ENCODE measurements around the gene SHC2.

DNA sequence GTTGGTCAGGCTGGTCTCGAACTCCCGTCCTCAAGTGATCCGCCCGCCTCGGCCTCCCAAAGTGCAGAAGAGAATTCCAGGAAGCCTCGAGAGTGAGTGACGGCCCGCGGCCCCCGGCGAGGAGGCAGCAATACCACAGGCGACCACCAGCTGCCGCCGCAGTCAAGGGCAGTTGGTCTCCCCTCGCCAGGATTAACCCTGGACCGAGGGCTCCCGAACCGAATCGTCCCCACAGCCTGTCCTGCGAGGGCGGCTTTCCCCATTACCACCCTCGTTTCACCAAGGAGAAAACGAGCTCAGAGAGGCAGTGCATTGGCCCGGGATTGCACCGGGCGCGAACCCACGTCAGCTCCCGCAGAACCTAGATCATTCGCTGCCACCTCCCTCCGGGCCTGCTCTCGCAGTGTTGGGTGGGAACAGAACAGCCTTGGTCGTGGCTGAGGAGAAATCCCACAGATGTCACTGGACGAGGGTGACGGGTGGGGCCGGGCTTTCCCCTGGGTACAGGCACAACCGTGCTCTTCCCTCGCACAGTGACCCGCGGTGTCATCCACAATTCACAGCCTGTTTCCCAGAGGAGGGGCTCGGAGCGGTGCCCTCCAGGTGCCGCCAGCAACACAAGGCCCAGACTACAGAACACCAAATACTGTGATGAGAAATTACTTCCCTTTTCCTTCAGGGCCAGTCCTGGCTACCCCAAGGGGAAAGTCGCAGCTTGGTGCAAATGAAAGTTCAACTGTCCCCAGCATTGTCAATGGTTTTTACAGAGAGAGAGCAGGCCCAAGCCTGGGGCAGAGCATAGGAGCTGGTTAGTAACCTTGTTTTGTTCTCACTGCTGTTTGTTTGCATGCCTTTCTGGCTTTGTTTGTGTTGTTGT is 76.7 kb downstream of the SHC2 start:
- TF ChIP-seq, protein P1, sequence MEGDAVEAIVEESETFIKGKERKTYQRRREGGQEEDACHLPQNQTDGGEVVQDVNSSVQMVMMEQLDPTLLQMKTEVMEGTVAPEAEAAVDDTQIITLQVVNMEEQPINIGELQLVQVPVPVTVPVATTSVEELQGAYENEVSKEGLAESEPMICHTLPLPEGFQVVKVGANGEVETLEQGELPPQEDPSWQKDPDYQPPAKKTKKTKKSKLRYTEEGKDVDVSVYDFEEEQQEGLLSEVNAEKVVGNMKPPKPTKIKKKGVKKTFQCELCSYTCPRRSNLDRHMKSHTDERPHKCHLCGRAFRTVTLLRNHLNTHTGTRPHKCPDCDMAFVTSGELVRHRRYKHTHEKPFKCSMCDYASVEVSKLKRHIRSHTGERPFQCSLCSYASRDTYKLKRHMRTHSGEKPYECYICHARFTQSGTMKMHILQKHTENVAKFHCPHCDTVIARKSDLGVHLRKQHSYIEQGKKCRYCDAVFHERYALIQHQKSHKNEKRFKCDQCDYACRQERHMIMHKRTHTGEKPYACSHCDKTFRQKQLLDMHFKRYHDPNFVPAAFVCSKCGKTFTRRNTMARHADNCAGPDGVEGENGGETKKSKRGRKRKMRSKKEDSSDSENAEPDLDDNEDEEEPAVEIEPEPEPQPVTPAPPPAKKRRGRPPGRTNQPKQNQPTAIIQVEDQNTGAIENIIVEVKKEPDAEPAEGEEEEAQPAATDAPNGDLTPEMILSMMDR (IDR thresholded peaks at IDR 0.05): peak; percentile 23; the same call in 1 of the 2 replicates
- TF ChIP-seq RAD21 (IDR thresholded peaks at IDR 0.05; ENCODE audit: low read length): peak; percentile 66
- TF ChIP-seq, protein P2, sequence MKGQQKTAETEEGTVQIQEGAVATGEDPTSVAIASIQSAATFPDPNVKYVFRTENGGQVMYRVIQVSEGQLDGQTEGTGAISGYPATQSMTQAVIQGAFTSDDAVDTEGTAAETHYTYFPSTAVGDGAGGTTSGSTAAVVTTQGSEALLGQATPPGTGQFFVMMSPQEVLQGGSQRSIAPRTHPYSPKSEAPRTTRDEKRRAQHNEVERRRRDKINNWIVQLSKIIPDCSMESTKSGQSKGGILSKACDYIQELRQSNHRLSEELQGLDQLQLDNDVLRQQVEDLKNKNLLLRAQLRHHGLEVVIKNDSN (IDR thresholded peaks at IDR 0.05; ENCODE audit: borderline replicate concordance, low read depth): no peak
- TF ChIP-seq, protein P3, sequence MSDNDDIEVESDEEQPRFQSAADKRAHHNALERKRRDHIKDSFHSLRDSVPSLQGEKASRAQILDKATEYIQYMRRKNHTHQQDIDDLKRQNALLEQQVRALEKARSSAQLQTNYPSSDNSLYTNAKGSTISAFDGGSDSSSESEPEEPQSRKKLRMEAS (IDR thresholded peaks at IDR 0.05; ENCODE audit: low read depth): no peak
- TF ChIP-seq, protein P4, sequence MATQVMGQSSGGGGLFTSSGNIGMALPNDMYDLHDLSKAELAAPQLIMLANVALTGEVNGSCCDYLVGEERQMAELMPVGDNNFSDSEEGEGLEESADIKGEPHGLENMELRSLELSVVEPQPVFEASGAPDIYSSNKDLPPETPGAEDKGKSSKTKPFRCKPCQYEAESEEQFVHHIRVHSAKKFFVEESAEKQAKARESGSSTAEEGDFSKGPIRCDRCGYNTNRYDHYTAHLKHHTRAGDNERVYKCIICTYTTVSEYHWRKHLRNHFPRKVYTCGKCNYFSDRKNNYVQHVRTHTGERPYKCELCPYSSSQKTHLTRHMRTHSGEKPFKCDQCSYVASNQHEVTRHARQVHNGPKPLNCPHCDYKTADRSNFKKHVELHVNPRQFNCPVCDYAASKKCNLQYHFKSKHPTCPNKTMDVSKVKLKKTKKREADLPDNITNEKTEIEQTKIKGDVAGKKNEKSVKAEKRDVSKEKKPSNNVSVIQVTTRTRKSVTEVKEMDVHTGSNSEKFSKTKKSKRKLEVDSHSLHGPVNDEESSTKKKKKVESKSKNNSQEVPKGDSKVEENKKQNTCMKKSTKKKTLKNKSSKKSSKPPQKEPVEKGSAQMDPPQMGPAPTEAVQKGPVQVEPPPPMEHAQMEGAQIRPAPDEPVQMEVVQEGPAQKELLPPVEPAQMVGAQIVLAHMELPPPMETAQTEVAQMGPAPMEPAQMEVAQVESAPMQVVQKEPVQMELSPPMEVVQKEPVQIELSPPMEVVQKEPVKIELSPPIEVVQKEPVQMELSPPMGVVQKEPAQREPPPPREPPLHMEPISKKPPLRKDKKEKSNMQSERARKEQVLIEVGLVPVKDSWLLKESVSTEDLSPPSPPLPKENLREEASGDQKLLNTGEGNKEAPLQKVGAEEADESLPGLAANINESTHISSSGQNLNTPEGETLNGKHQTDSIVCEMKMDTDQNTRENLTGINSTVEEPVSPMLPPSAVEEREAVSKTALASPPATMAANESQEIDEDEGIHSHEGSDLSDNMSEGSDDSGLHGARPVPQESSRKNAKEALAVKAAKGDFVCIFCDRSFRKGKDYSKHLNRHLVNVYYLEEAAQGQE (IDR thresholded peaks at IDR 0.05; ENCODE audit: low read depth, low read length): no peak
- no peak for TF ChIP-seq EZH2phosphoT487 (IDR thresholded peaks at IDR 0.05; ENCODE audit: borderline replicate concordance, low read depth)
- TF ChIP-seq, protein P5, sequence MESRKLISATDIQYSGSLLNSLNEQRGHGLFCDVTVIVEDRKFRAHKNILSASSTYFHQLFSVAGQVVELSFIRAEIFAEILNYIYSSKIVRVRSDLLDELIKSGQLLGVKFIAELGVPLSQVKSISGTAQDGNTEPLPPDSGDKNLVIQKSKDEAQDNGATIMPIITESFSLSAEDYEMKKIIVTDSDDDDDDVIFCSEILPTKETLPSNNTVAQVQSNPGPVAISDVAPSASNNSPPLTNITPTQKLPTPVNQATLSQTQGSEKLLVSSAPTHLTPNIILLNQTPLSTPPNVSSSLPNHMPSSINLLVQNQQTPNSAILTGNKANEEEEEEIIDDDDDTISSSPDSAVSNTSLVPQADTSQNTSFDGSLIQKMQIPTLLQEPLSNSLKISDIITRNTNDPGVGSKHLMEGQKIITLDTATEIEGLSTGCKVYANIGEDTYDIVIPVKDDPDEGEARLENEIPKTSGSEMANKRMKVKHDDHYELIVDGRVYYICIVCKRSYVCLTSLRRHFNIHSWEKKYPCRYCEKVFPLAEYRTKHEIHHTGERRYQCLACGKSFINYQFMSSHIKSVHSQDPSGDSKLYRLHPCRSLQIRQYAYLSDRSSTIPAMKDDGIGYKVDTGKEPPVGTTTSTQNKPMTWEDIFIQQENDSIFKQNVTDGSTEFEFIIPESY (IDR thresholded peaks at IDR 0.05; ENCODE audit: borderline replicate concordance, low read depth): no peak
